Measurements from ENCODE around the gene ZNF837. TPM values are rescaled to one million over a fixed set of nuclear protein-coding genes. Genes with fewer than 3 reads are reported as not detected.

The ZNF837 gene
- total and polyA plus RNA-seq, 2 experiments from 2014 or later = 5.0 to 5.4 TPM

GRCh38 chr19:58354478-58355030, 26.3 kb downstream of the ZNF837 start:
- Histone ChIP-seq H3K4me3 (no peak overlapping the region), H3K4me1 (ENCODE audit: insufficient read depth) (no peaks in the 10 kb centered on the region), H3K9me3 (ENCODE audit: low read depth) (no peaks in the 10 kb centered on the region), H3K79me2 (no peaks in the 10 kb centered on the region), H3K36me3 (replicated peaks; ENCODE audit: insufficient read depth, low read depth) (no peaks in the 10 kb centered on the region), H4K20me1 (ENCODE audit: insufficient read depth, poor library complexity, severe bottlenecking) (no peaks in the 10 kb centered on the region), H3K4me2 (no peak overlapping the region), H3K9me2 (replicated peaks; ENCODE audit: insufficient read depth) (no peaks in the 10 kb centered on the region), H3K27ac (no peak overlapping the region), H3K27me3 (no peaks in the 10 kb centered on the region), H2AFZ (no peak overlapping the region)
- no peak for DNase-seq (ENCODE audit: low spot score)
- WGBS (ENCODE audit: low lambda C conversion rate, missing lambda C conversion rate) = 92% methylated on average over 6 of the region's 6 CpGs
- TF ChIP-seq, protein P1, sequence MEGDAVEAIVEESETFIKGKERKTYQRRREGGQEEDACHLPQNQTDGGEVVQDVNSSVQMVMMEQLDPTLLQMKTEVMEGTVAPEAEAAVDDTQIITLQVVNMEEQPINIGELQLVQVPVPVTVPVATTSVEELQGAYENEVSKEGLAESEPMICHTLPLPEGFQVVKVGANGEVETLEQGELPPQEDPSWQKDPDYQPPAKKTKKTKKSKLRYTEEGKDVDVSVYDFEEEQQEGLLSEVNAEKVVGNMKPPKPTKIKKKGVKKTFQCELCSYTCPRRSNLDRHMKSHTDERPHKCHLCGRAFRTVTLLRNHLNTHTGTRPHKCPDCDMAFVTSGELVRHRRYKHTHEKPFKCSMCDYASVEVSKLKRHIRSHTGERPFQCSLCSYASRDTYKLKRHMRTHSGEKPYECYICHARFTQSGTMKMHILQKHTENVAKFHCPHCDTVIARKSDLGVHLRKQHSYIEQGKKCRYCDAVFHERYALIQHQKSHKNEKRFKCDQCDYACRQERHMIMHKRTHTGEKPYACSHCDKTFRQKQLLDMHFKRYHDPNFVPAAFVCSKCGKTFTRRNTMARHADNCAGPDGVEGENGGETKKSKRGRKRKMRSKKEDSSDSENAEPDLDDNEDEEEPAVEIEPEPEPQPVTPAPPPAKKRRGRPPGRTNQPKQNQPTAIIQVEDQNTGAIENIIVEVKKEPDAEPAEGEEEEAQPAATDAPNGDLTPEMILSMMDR (IDR thresholded peaks at IDR 0.05; ENCODE audit: poor library complexity) = no peak
- no peak for TF ChIP-seq EZH2phosphoT487 (IDR thresholded peaks at IDR 0.05; ENCODE audit: low read depth, severe bottlenecking, unreplicated experiment)
- no peak for TF ChIP-seq EZH2 (IDR thresholded peaks at IDR 0.05; ENCODE audit: borderline replicate concordance)

DNA sequence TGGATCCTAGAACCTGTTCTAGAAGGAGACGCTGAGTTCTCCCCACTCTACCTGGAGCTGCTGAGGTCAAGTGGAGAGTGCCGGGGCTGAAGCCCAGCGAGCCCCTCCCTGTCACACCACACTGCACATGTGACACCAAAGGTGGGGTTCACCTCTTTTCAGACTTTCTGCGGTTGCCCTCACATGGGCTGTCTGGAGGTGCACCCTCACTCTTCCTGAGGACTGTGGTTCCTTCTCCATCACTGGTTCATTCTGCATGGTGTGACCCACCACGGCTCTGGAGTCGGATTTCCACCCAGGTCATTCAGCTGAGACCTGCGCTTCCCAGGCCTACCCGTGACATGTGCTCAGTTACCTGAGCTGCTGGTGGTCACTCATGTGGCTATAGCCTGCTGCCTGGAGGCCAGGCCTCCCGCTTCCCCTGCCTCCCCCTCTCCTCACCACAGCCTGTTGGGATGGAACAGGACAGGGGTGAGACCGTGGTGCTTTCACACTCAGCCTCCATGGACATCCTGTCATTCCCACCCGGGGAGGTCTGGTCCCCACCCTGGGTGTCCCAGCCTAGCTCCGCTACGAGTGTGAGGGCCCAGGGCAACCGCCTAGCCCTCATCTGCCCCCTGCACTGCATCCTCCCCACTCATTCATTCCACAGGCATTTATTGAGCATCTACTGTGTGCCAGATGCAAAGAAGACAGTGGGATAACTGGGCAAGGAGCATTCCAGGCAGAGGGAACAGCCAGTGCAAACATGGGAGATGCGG, 26.9 kb downstream of the ZNF837 start:
- DNase-seq (ENCODE audit: low spot score) = no peak
- Histone ChIP-seq H3K27me3 (no peaks in the 10 kb centered on the region), H3K36me3 (replicated peaks; ENCODE audit: insufficient read depth, low read depth) (no peaks in the 10 kb centered on the region), H3K27ac (no peak overlapping the region), H4K20me1 (ENCODE audit: insufficient read depth, poor library complexity, severe bottlenecking) (no peaks in the 10 kb centered on the region), H3K9me2 (replicated peaks; ENCODE audit: insufficient read depth) (no peaks in the 10 kb centered on the region), H3K9me3 (ENCODE audit: low read depth) (no peaks in the 10 kb centered on the region), H2AFZ (no peak overlapping the region), H3K4me1 (ENCODE audit: insufficient read depth) (no peaks in the 10 kb centered on the region), H3K4me2 (no peak overlapping the region), H3K79me2 (peaks cover 2% of the 10 kb centered on the region), H3K4me3 (no peak overlapping the region)
- WGBS (ENCODE audit: low lambda C conversion rate, missing lambda C conversion rate) = 96% methylated on average over 14 of the region's 15 CpGs
- no peak for TF ChIP-seq EZH2phosphoT487 (IDR thresholded peaks at IDR 0.05; ENCODE audit: low read depth, severe bottlenecking, unreplicated experiment)
- TF ChIP-seq, protein P1 (IDR thresholded peaks at IDR 0.05; ENCODE audit: poor library complexity) = no peak
- no peak for TF ChIP-seq EZH2 (IDR thresholded peaks at IDR 0.05; ENCODE audit: borderline replicate concordance)

DNA sequence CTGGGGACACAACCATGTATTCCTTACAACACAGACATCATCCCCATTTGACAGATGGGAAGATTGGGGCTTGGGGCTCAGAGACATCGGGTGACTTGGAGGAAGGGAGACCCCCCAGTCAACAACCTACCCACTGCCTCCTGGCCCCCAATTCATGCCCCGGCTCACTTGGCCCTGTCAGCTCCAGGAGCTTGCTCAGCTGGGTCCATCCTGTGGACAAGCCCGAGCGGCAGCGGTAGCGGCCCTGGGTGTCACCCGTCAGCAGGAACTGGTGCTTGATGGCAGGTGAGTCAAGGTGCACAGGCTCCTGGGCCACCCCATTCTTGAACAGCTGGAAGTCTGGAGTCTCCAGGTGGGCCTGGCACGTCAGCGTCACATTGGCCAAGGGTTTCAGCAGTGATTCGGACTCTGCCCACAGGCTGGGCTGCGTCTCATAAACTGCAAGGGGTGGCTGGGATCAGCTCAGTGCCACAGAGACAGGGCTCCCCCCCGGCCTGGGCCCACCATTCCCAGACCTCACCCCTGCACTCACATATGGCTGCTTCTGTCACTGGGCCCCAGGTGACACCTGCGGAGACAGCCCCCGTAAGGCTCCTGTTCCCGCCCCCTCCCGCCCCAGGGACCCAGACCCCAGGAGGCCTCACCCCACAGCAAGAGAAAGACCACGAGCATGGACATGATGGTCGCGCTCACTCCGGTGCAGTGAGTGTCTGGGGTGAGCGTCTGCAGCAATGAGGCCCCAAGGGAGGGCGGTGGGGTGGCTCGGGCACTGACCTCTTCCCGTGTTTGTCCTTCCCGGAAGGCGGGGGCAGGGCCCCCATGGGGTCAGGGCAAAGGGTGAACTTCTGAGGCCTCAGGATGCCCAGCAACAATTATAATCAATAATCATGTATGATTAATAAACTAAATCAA, 27.8 kb downstream of the ZNF837 start, which contains the start of gene A1BG:
TSS of gene A1BG (minus strand) at position 733 of the 912 bp plus-strand sequence. CDS start at position 678, 55 bp downstream.
- Histone ChIP-seq H3K27ac (no peak within 1 kb of the TSS), H3K36me3 (replicated peaks; ENCODE audit: insufficient read depth, low read depth) (no peaks in the 10 kb centered on the region), H4K20me1 (ENCODE audit: insufficient read depth, poor library complexity, severe bottlenecking) (no peaks in the 10 kb centered on the region), H3K4me3 (no peak within 1 kb of the TSS), H3K9me3 (ENCODE audit: low read depth) (no peaks in the 10 kb centered on the region), H3K27me3 (no peaks in the 10 kb centered on the region), H3K4me2 (no peak within 1 kb of the TSS), H3K79me2 (peaks cover 6% of the 10 kb centered on the region), H2AFZ (no peak within 1 kb of the TSS), H3K4me1 (ENCODE audit: insufficient read depth) (no peaks in the 10 kb centered on the region), H3K9me2 (replicated peaks; ENCODE audit: insufficient read depth) (no peaks in the 10 kb centered on the region)
- DNase-seq (ENCODE audit: low spot score) = no peak
- TF ChIP-seq EZH2phosphoT487 (IDR thresholded peaks at IDR 0.05; ENCODE audit: low read depth, severe bottlenecking, unreplicated experiment) (no peak), EZH2 (IDR thresholded peaks at IDR 0.05; ENCODE audit: borderline replicate concordance) (no peak)
- TF ChIP-seq, protein P1 (IDR thresholded peaks at IDR 0.05; ENCODE audit: poor library complexity) = no peak
- 85% methylated on average over 24 of the region's 26 CpGs for WGBS (ENCODE audit: low lambda C conversion rate, missing lambda C conversion rate)

Measured in hepatocyte (in vitro differentiated cells).